CD4-positive, CD25-positive, alpha-beta regulatory T cell (primary cell): Measurements from ENCODE around the gene MSRB3. TPM values are rescaled to one million over a fixed set of nuclear protein-coding genes. Genes with fewer than 3 reads are reported as not detected.

Experiments
- ATAC-seq, 2 donors: fragments of 150-1000 bp; cut with Tn5 transposase; one replicate each; pipeline ENCODE4 v1.10.0; 2021; ENCODE audit warnings: low read depth in 2 of 2, moderate number of reproducible peaks in 2 of 2, moderate library complexity in 1 of 2
- DNase-seq, 3 donors: peaks; one replicate each; pipeline versions ENCODE4 v3.0.0 to v3.0.0-alpha.2; 2012 to 2022; ENCODE audit warnings: mixed read lengths in 1 of 3
- H3K27ac ChIP-seq: one replicate; pipeline ENCODE4 v1.7.0; 2013; ENCODE audit warnings: mild to moderate bottlenecking, low read length; ENCODE audit not compliant: insufficient read depth, poor library complexity, severe bottlenecking
- H3K27me3 ChIP-seq: one replicate; pipeline ENCODE4 v1.7.0; 2013; ENCODE audit warnings: low read length; ENCODE audit not compliant: control insufficient read depth, insufficient read depth
- H3K36me3 ChIP-seq: one replicate; pipeline ENCODE4 v1.7.0; 2013; ENCODE audit warnings: mild to moderate bottlenecking, low read length, moderate library complexity; ENCODE audit not compliant: control insufficient read depth, insufficient read depth
- H3K4me1 ChIP-seq: 2 replicates; pipeline ENCODE4 v1.7.0; 2013; ENCODE audit warnings: mild to moderate bottlenecking, low read length; ENCODE audit not compliant: insufficient read depth, control insufficient read depth, poor library complexity, severe bottlenecking
- H3K4me3 ChIP-seq: one replicate; pipeline ENCODE4 v1.7.0; 2013; ENCODE audit warnings: low read depth, mild to moderate bottlenecking, low read length, moderate library complexity
- H3K9me3 ChIP-seq, 2 experiments: 1 replicate in 1 of 2; 2 replicates in 1 of 2; pipeline ENCODE4 v1.7.0; 2013; ENCODE audit warnings: low read length in 2 of 2, mild to moderate bottlenecking in 1 of 2, moderate library complexity in 1 of 2; ENCODE audit not compliant: control insufficient read depth in 2 of 2
- H3K27ac Mint-ChIP-seq, 3 donors: one replicate each; pipeline ENCODE4 v1.8.0; 2020 to 2022; ENCODE audit warnings: mild to moderate bottlenecking in 3 of 3, mixed read lengths in 3 of 3, moderate library complexity in 2 of 3
- H3K27me3 Mint-ChIP-seq: one replicate; pipeline ENCODE4 v1.8.0; 2022; ENCODE audit warnings: mild to moderate bottlenecking, mixed read lengths
- H3K36me3 Mint-ChIP-seq: one replicate; pipeline ENCODE4 v1.8.0; 2020; ENCODE audit warnings: mixed read lengths
- H3K4me1 Mint-ChIP-seq, 4 donors: one replicate each; pipeline ENCODE4 v1.8.0; 2020 to 2022; ENCODE audit warnings: mixed read lengths in 4 of 4, mild to moderate bottlenecking in 1 of 4
- H3K4me3 Mint-ChIP-seq, 4 donors: one replicate each; pipeline ENCODE4 v1.8.0; 2020 to 2022; ENCODE audit warnings: mild to moderate bottlenecking in 4 of 4, mixed read lengths in 4 of 4, moderate library complexity in 3 of 4
- H3K9me3 Mint-ChIP-seq, 7 donors: one replicate each; pipeline ENCODE4 v1.8.0; 2020 to 2022; ENCODE audit warnings: mixed read lengths in 7 of 7, mild to moderate bottlenecking in 3 of 7, moderate library complexity in 2 of 7
- polyA plus RNA-seq, 4 donors: library from polyadenylated mRNA; unstranded; fragments of 300-500 nt; fragmentation: Illumina TruSeq; gene quantifications; one replicate each; pipeline ENCODE4 v1.2.3, GENCODE V29; 2021
- total RNA-seq: library from RNA; stranded (reverse); gene quantifications from one replicate; pipeline ENCODE4 v1.2.3, GENCODE V29; 2022

MSRB3 gene
- total and polyA plus RNA-seq, 5 donors from 2014 or later = 1.8 TPM; not detected in 4

- H3K9me3 ChIP-seq = no peaks in the 10 kb centered on the region
- Mint-ChIP-seq H3K36me3 (no peaks in the 10 kb centered on the region), H3K4me1 (no peaks in the 10 kb centered on the region), H3K27me3 (no peaks in the 10 kb centered on the region), H3K27ac (no peak overlapping the region), H3K4me3 (no peak overlapping the region), H3K9me3 (peaks cover 0 to 4% (median 0%) of the 10 kb centered on the region in 7 donors)
- no peaks in the 10 kb centered on the region for H3K36me3 ChIP-seq
- no peak for ATAC-seq
- no peak overlapping the region for H3K4me3 ChIP-seq
- no peak for DNase-seq
- H3K4me1 ChIP-seq = no peaks in the 10 kb centered on the region
- H3K27me3 ChIP-seq = no peaks in the 10 kb centered on the region
- no peak overlapping the region for H3K27ac ChIP-seq
Measured at GRCh38 chr12:65463611-65464010, 185.1 kb downstream of the MSRB3 start.

- H3K4me1 ChIP-seq = no peaks in the 10 kb centered on the region
- peaks cover 0 to 4% (median 0%) of the 10 kb centered on the region in 7 donors for H3K9me3 Mint-ChIP-seq
- ATAC-seq = no peak
- H3K4me1 Mint-ChIP-seq = no peaks in the 10 kb centered on the region
- no peak overlapping the region for H3K27ac Mint-ChIP-seq
- no peaks in the 10 kb centered on the region for H3K36me3 ChIP-seq
- H3K27me3 Mint-ChIP-seq = no peaks in the 10 kb centered on the region
- H3K4me3 Mint-ChIP-seq = no peak overlapping the region
- no peaks in the 10 kb centered on the region for H3K27me3 ChIP-seq
- no peaks in the 10 kb centered on the region for H3K36me3 Mint-ChIP-seq
- H3K9me3 ChIP-seq = no peaks in the 10 kb centered on the region
- H3K4me3 ChIP-seq = no peak overlapping the region
- no peak overlapping the region for H3K27ac ChIP-seq
- no peak for DNase-seq
Measured at GRCh38 chr12:65464930-65465329, 186.4 kb downstream of the MSRB3 start.

GRCh38 chr12:65465766-65466547 lies 187.5 kb downstream of the MSRB3 start:
- Histone ChIP-seq H3K36me3 (no peaks in the 10 kb centered on the region), H3K4me3 (no peak overlapping the region), H3K27me3 (no peaks in the 10 kb centered on the region), H3K9me3 (no peaks in the 10 kb centered on the region), H3K4me1 (no peaks in the 10 kb centered on the region), H3K27ac (no peak overlapping the region)
- no peak overlapping the region for H3K4me3 Mint-ChIP-seq
- peaks cover 0 to 3% (median 0%) of the 10 kb centered on the region in 7 donors for H3K9me3 Mint-ChIP-seq
- H3K27me3 Mint-ChIP-seq = no peaks in the 10 kb centered on the region
- no peaks in the 10 kb centered on the region for H3K36me3 Mint-ChIP-seq
- no peak for ATAC-seq
- no peak for DNase-seq
- no peaks in the 10 kb centered on the region for H3K4me1 Mint-ChIP-seq
- no peak overlapping the region for H3K27ac Mint-ChIP-seq

GRCh38 chr12:65466911-65467310 lies 188.4 kb downstream of the MSRB3 start:
- H3K4me3 ChIP-seq = no peak overlapping the region
- no peaks in the 10 kb centered on the region for H3K27me3 ChIP-seq
- no peak overlapping the region for H3K27ac ChIP-seq
- H3K4me1 ChIP-seq = no peaks in the 10 kb centered on the region
- DNase-seq = no peak
- no peaks in the 10 kb centered on the region for H3K36me3 ChIP-seq
- no peaks in the 10 kb centered on the region for H3K27me3 Mint-ChIP-seq
- H3K4me1 Mint-ChIP-seq = no peaks in the 10 kb centered on the region
- H3K4me3 Mint-ChIP-seq = no peak overlapping the region
- H3K9me3 ChIP-seq = no peaks in the 10 kb centered on the region
- ATAC-seq = no peak
- no peaks in the 10 kb centered on the region for H3K9me3 Mint-ChIP-seq
- no peak overlapping the region for H3K27ac Mint-ChIP-seq
- no peaks in the 10 kb centered on the region for H3K36me3 Mint-ChIP-seq

- H3K27ac Mint-ChIP-seq = no peak overlapping the region
- no peaks in the 10 kb centered on the region for H3K9me3 ChIP-seq
- H3K36me3 Mint-ChIP-seq = no peaks in the 10 kb centered on the region
- peaks cover 0 to 2% (median 0%) of the 10 kb centered on the region in 7 donors for H3K9me3 Mint-ChIP-seq
- H3K4me1 ChIP-seq = no peaks in the 10 kb centered on the region
- DNase-seq = no peak
- H3K4me3 Mint-ChIP-seq = no peak overlapping the region
- ATAC-seq = no peak
- no peak overlapping the region for H3K4me3 ChIP-seq
- no peaks in the 10 kb centered on the region for H3K27me3 ChIP-seq
- H3K36me3 ChIP-seq = no peaks in the 10 kb centered on the region
- no peaks in the 10 kb centered on the region for H3K27me3 Mint-ChIP-seq
- no peak overlapping the region for H3K27ac ChIP-seq
- no peaks in the 10 kb centered on the region for H3K4me1 Mint-ChIP-seq
Measured at GRCh38 chr12:65470256-65470655, 191.8 kb downstream of the MSRB3 start.

GRCh38 chr12:65472079-65472478 lies 193.6 kb downstream of the MSRB3 start:
- ATAC-seq (no peak), DNase-seq (no peak)
- Histone ChIP-seq H3K27me3 (no peaks in the 10 kb centered on the region), H3K4me3 (no peak overlapping the region), H3K27ac (no peak overlapping the region), H3K4me1 (no peaks in the 10 kb centered on the region), H3K36me3 (no peaks in the 10 kb centered on the region), H3K9me3 (no peaks in the 10 kb centered on the region)
- H3K4me3 Mint-ChIP-seq = no peak overlapping the region
- peaks cover 0 to 2% (median 0%) of the 10 kb centered on the region in 7 donors for H3K9me3 Mint-ChIP-seq
- H3K4me1 Mint-ChIP-seq = no peaks in the 10 kb centered on the region
- no peaks in the 10 kb centered on the region for H3K27me3 Mint-ChIP-seq
- H3K36me3 Mint-ChIP-seq = no peaks in the 10 kb centered on the region
- no peak overlapping the region for H3K27ac Mint-ChIP-seq

- no peak overlapping the region for H3K27ac Mint-ChIP-seq
- Histone ChIP-seq H3K4me3 (no peak overlapping the region), H3K27ac (no peak overlapping the region), H3K36me3 (no peaks in the 10 kb centered on the region), H3K9me3 (no peaks in the 10 kb centered on the region), H3K27me3 (no peaks in the 10 kb centered on the region), H3K4me1 (no peaks in the 10 kb centered on the region)
- DNase-seq (no peak), ATAC-seq (no peak)
- H3K4me1 Mint-ChIP-seq = no peaks in the 10 kb centered on the region
- H3K4me3 Mint-ChIP-seq = no peak overlapping the region
- H3K27me3 Mint-ChIP-seq = no peaks in the 10 kb centered on the region
- H3K36me3 Mint-ChIP-seq = no peaks in the 10 kb centered on the region
- peaks cover 0 to 2% (median 0%) of the 10 kb centered on the region in 7 donors for H3K9me3 Mint-ChIP-seq
Measured at GRCh38 chr12:65474831-65475230, 196.3 kb downstream of the MSRB3 start.

GRCh38 chr12:65477721-65478120 lies 199.2 kb downstream of the MSRB3 start:
- Mint-ChIP-seq H3K4me3 (no peak overlapping the region), H3K27me3 (no peaks in the 10 kb centered on the region), H3K27ac (no peak overlapping the region), H3K9me3 (peaks cover 0 to 5% (median 2%) of the 10 kb centered on the region in 7 donors), H3K4me1 (no peaks in the 10 kb centered on the region), H3K36me3 (no peaks in the 10 kb centered on the region)
- H3K9me3 ChIP-seq = no peaks in the 10 kb centered on the region
- ATAC-seq (no peak), DNase-seq (no peak)
- no peaks in the 10 kb centered on the region for H3K4me1 ChIP-seq
- H3K4me3 ChIP-seq = no peak overlapping the region
- H3K27me3 ChIP-seq = no peaks in the 10 kb centered on the region
- H3K36me3 ChIP-seq = no peaks in the 10 kb centered on the region
- H3K27ac ChIP-seq = no peak overlapping the region
